ENCODE results near the gene ZSWIM6. TPM values are rescaled to one million over a fixed set of nuclear protein-coding genes. Genes with fewer than 3 reads are reported as not detected.

ZSWIM6 gene
- total and polyA plus RNA-seq, 2 experiments from 2014 or later = 3.9 to 6.0 TPM

- Histone ChIP-seq H3K36me3 (ENCODE audit: insufficient read depth) (no peaks in the 10 kb centered on the region), H3K27ac (ENCODE audit: low read depth) (no peak overlapping the region), H3F3A (replicated peaks; ENCODE audit: low read depth) (no peaks in the 10 kb centered on the region), H3K4me2 (no peak overlapping the region), H2AFZ (no peak overlapping the region), H3K4me3 (no peak overlapping the region), H3K9me2 (ENCODE audit: insufficient read depth) (no peaks in the 10 kb centered on the region), H3K4me1 (ENCODE audit: insufficient read depth) (no peaks in the 10 kb centered on the region; the same call in 1 of the 2 replicates), H4K20me1 (replicated peaks; ENCODE audit: insufficient read depth) (no peaks in the 10 kb centered on the region), H3K79me2 (replicated peaks; ENCODE audit: insufficient read depth) (no peaks in the 10 kb centered on the region; the same call in 1 of the 2 replicates), H3K27me3 (ENCODE audit: insufficient read depth) (no peaks in the 10 kb centered on the region)
- H3K9me3 Mint-ChIP-seq = peaks cover 15% of the 10 kb centered on the region
- peaks cover 8% of the 10 kb centered on the region; the same call in 2 of the 3 replicates for H3K4me1 Mint-ChIP-seq
- H3K4me3 Mint-ChIP-seq = no peak overlapping the region
- ATAC-seq (no peak), DNase-seq (ENCODE audit: low spot score) (no peak)
- no peak overlapping the region for H3K27ac Mint-ChIP-seq
- H3K36me3 Mint-ChIP-seq (ENCODE audit: low read depth) = peaks cover 18% of the 10 kb centered on the region
- TF ChIP-seq NANOG (IDR thresholded peaks at IDR 0.05; ENCODE audit: borderline replicate concordance) (no peak), POLR2AphosphoS5 (IDR thresholded peaks at IDR 0.05; ENCODE audit: low read depth) (no peak), ZNF331 (CRISPR knock-in tag; IDR thresholded peaks at IDR 0.05; ENCODE audit: low read depth) (no peak), ETS1 (IDR thresholded peaks at IDR 0.05) (no peak), EZH2 (IDR thresholded peaks at IDR 0.05; ENCODE audit: low read depth, unreplicated experiment) (no peak), REST (IDR thresholded peaks at IDR 0.05; ENCODE audit: unreplicated experiment) (no peak), CTCF (conservative IDR thresholded peaks at IDR 0.05; ENCODE audit: low read depth in 2 of 2) (no peak), EZH2phosphoT487 (IDR thresholded peaks at IDR 0.05; ENCODE audit: unreplicated experiment) (no peak), ZNF462 (CRISPR knock-in tag; IDR thresholded peaks at IDR 0.05) (no peak), STAT1 (IDR thresholded peaks at IDR 0.05; ENCODE audit: unreplicated experiment) (no peak), CREB1 (CRISPR knock-in tag; IDR thresholded peaks at IDR 0.05; ENCODE audit: low read depth) (no peak), JUNB (IDR thresholded peaks at IDR 0.05; ENCODE audit: unreplicated experiment) (no peak), ZNF114 (CRISPR knock-in tag; IDR thresholded peaks at IDR 0.05) (no peak)
- H3K27me3 Mint-ChIP-seq (ENCODE audit: insufficient read depth, low read depth, poor library complexity) = no peaks in the 10 kb centered on the region
These were observed 142.7 kb downstream of the ZSWIM6 start for GRCh38 chr5:61474746-61475145.

All from GM23338 (cell line).